Nephron progenitor cell (in vitro differentiated cells): ENCODE results near the gene APOB.

Source experiments
- DNase-seq: peaks from one replicate; pipeline ENCODE4 v3.0.0; 2021
- H3K27ac Mint-ChIP-seq: 2 replicates; pipeline ENCODE4 v1.8.0; 2021; ENCODE audit warnings: mild to moderate bottlenecking, moderate library complexity, mixed read lengths
- H3K27me3 Mint-ChIP-seq: 2 replicates; pipeline ENCODE4 v1.8.0; 2021; ENCODE audit warnings: mild to moderate bottlenecking, low read depth, mixed read lengths; ENCODE audit not compliant: poor library complexity
- H3K36me3 Mint-ChIP-seq: 2 replicates; pipeline ENCODE4 v1.8.0; 2021; ENCODE audit warnings: low read depth, mixed read lengths
- H3K4me1 Mint-ChIP-seq: 2 replicates; pipeline ENCODE4 v1.8.0; 2021; ENCODE audit warnings: mixed read lengths
- H3K4me3 Mint-ChIP-seq: 2 replicates; pipeline ENCODE4 v1.8.0; 2021; ENCODE audit warnings: mild to moderate bottlenecking, moderate library complexity, mixed read lengths
- H3K9me3 Mint-ChIP-seq: 2 replicates; pipeline ENCODE4 v1.8.0; 2021; ENCODE audit warnings: mild to moderate bottlenecking, moderate library complexity, mixed read lengths
- CTCF ChIP-seq: fragments of 200-600 bp; sonication (generic); IDR thresholded peaks from 2 replicates; pipeline ENCODE4 v1.5.0; 2021; ENCODE audit warnings: antibody characterized with exemption

Gene APOB

GRCh38 chr2:21042958-21043743, 722 bp downstream of the APOB start:
- peak; percentile 98 for TF ChIP-seq CTCF
- Mint-ChIP-seq H3K4me3 (peak overlapping the region; percentile 79), H3K27ac (no peak overlapping the region), H3K4me1 (peaks cover 6% of the 10 kb centered on the region), H3K9me3 (no peaks in the 10 kb centered on the region), H3K27me3 (peaks cover 76% of the 10 kb centered on the region), H3K36me3 (no peaks in the 10 kb centered on the region)
- peak; percentile 85 for DNase-seq

GRCh38 chr2:21042708-21042957, 1.2 kb downstream of the APOB start:
- Mint-ChIP-seq H3K27ac (no peak overlapping the region), H3K9me3 (no peaks in the 10 kb centered on the region), H3K4me1 (peaks cover 6% of the 10 kb centered on the region), H3K27me3 (peaks cover 77% of the 10 kb centered on the region), H3K36me3 (no peaks in the 10 kb centered on the region), H3K4me3 (no peak overlapping the region)
- DNase-seq = no peak
- TF ChIP-seq CTCF = no peak

- H3K9me3 Mint-ChIP-seq = no peaks in the 10 kb centered on the region
- no peak for DNase-seq
- H3K27me3 Mint-ChIP-seq = peaks cover 79% of the 10 kb centered on the region
- peaks cover 6% of the 10 kb centered on the region for H3K4me1 Mint-ChIP-seq
- no peak for TF ChIP-seq CTCF
- H3K36me3 Mint-ChIP-seq = no peaks in the 10 kb centered on the region
- no peak overlapping the region for H3K4me3 Mint-ChIP-seq
- H3K27ac Mint-ChIP-seq = no peak overlapping the region
Measured at GRCh38 chr2:21041943-21042707, 1.7 kb downstream of the APOB start.

GRCh38 chr2:21041462-21041861, 2.4 kb downstream of the APOB start:
- no peak for DNase-seq
- H3K4me1 Mint-ChIP-seq = peaks cover 6% of the 10 kb centered on the region
- H3K36me3 Mint-ChIP-seq = no peaks in the 10 kb centered on the region
- H3K4me3 Mint-ChIP-seq = no peak overlapping the region
- H3K9me3 Mint-ChIP-seq = no peaks in the 10 kb centered on the region
- peaks cover 79% of the 10 kb centered on the region for H3K27me3 Mint-ChIP-seq
- H3K27ac Mint-ChIP-seq = no peak overlapping the region
- no peak for TF ChIP-seq CTCF

- Mint-ChIP-seq H3K27me3 (peaks cover 77% of the 10 kb centered on the region), H3K4me1 (peaks cover 6% of the 10 kb centered on the region), H3K4me3 (no peak overlapping the region), H3K9me3 (no peaks in the 10 kb centered on the region), H3K27ac (no peak overlapping the region), H3K36me3 (no peaks in the 10 kb centered on the region)
- no peak for DNase-seq
- TF ChIP-seq CTCF = no peak
Measured at GRCh38 chr2:21040468-21041377, 3.1 kb downstream of the APOB start.
